Spleen (tissue), 7 donors: ENCODE results near the gene RAPGEF6.
"Not testable (repeated sequence)": the region's sequence is repeated elsewhere in the genome, so short reads cannot be mapped to it uniquely, and the experiment has no call there.

Source experiments
- CTCF ChIP-seq, 11 experiments: fragments of 200-600 bp in 7 of 11; fragments of 450-650 bp in 4 of 11; sonication (generic) in 4 of 11; IDR thresholded peaks in 8 of 11; conservative IDR thresholded peaks in 3 of 11; 1 replicate in 7 of 11; 2 replicates in 4 of 11; pipeline versions ENCODE4 v1.4.0 to v1.8.0; 2016 to 2021; ENCODE audit warnings: antibody characterized with exemption in 11 of 11, inconsistent platforms in 4 of 11, mild to moderate bottlenecking in 1 of 11
- POLR2A ChIP-seq, 3 donors: fragments of 450-650 bp; IDR thresholded peaks; one replicate each; pipeline ENCODE4 v1.5.1; 2017; ENCODE audit warnings: antibody characterized with exemption in 3 of 3, mild to moderate bottlenecking in 1 of 3
- donor health status: DM: no; HTN: no; CAD: no; lungs with moderate emphysema.
- donor health status: DM: no; HTN: no; CAD: no.
- donor health status: DM: no; HTN: no; CAD: no.

GRCh38 chr5:131399007-131399406, 236.0 kb downstream of the RAPGEF6 start:
- not testable (repeated sequence) for TF ChIP-seq CTCF (IDR thresholded peaks at IDR 0.05 in 8 of 11, conservative IDR thresholded peaks at IDR 0.05 in 3 of 11); POLR2A (IDR thresholded peaks at IDR 0.05)
